ENCODE data around the gene ADAMTSL1.

The ADAMTSL1 gene

DNA sequence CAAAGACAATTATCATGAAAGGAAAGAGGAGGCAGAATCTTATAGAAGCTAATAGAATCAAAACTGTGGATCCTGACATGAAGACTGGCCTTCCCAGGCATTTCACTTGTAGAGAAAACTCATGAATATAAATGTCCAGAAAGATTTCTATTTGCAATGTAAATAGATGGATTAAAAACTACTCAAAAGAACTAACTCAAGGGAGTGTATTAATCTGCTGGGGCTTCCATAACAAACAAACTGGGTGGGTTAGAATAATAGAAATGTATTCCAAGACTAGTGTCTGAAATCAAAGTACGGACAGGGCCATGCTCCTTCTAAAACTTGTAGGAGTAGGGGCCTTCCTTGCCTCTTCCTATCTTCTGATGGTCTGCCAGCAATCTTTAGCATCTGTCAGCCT is 267.4 kb downstream of the ADAMTSL1 start:
- DNase-seq (ENCODE audit: low read depth in 2 of 2) = no peak

DNA sequence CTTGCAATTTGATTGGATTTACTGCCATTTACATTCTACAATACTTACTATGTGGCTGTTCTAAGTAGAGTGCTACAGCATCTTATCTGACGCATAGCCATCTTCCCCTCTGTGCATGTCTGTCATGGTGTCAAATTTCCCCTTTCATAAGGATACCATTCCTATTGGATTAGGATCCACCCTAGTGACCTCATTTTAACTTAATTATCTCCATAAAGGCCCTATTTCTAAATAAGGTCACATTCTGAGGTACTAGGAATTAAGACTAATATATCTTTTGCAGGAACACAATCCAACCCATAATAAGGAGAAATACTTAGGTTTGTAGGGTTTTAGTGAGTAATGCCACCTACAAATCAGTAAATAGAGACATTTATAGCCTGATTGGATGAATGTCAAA is 268.0 kb downstream of the ADAMTSL1 start:
- DNase-seq (ENCODE audit: low read depth in 2 of 2) = no peak

DNA sequence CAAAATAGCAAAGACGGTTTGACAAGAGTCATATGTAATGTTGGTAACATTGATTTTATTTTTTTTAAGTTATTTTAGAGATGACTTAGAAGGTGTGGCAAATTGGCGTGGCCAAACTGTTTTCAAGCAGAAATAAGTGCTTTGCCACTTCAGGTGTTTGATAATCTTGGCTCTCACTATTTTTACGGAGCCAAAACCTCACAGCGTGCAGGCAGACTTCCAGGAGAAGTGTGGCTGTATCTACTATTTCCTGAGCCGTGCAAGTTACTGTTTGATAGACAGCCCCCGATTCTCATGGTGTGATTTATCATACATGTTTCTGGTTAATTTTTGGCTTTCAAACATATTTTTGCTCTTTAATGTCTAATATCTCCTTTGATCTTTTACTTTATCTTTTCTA is 269.5 kb downstream of the ADAMTSL1 start:
- DNase-seq (ENCODE audit: low read depth in 2 of 2) = no peak

DNA sequence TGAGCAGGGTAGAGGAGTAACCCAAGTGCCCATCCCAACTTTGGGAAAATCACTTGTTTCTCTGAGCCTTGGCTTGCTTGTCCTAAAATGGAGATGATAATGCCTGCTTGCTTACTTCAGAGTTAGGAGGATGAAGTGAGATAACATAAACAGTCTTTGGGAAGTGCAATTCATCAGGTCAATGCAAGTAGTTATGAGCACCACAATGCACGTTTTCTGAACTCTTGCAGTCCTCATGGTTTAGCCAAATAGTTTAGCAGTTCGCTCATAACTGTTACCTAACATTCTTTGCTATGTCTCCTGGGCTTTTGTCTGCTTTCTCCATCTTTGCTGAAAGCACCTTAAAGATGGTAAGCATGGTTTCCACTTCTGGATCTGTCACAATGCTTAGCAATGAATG is 270.0 kb downstream of the ADAMTSL1 start:
- DNase-seq (ENCODE audit: low read depth in 2 of 2) = no peak

DNA sequence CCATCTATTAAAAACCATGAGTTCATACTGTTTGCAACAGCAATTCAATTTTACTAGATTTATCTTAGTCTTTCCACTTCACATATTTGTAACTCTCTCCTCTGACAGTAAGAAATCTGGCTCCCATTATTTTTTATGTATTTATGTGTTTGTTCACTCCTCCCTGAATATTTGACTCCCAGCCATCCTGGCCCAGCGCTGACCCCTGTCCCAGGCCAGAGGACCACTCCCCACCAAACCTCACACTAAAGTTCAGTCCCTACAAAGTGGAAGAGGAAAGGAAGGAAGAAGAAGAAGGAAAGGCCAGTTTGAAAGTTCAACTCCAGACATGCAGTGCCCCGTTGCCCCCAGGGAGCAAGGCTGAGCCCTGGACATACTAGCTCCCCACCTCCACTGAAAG is 271.8 kb downstream of the ADAMTSL1 start:
- no peak for DNase-seq (ENCODE audit: low read depth in 2 of 2)

DNA sequence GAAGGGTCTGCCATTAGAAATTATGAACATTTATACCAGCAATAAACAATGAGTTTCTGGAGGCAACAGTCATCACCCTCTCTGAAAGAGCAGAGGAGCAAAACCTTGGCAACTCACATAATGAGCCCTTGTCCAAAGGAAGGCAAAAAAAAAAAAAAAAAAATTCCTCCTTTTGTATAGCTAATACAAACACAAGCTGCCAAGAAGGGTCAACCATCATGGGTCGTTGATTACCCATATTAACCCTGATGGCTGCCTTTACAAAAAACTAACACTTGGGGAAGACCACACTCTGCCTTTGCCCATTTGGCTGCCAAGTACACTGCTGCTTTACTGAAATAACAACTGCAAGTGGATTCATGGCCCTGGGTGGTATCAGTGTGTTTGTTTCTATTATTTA is 272.7 kb downstream of the ADAMTSL1 start:
- no peak for DNase-seq (ENCODE audit: low read depth in 2 of 2)

DNA sequence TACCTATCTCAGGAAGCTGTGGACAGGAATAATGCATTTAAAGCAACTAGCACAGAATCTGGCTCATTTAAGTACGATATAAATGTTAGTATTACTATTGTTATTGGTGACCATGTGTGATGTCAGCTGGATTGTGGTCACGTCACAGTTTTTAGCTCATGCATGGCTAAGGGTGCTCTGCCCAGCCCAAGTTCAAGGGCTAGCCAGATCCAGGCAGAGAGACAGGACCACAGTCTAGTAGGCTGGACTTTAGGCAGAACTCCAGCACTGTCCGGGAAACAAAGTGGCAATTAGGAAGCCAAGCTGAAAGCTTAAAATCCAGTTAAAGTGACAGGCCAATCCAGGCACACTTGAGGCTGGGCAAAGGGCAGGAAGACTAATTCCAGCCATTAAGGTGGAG is 273.6 kb downstream of the ADAMTSL1 start:
- DNase-seq (ENCODE audit: low read depth in 2 of 2) = no peak

DNA sequence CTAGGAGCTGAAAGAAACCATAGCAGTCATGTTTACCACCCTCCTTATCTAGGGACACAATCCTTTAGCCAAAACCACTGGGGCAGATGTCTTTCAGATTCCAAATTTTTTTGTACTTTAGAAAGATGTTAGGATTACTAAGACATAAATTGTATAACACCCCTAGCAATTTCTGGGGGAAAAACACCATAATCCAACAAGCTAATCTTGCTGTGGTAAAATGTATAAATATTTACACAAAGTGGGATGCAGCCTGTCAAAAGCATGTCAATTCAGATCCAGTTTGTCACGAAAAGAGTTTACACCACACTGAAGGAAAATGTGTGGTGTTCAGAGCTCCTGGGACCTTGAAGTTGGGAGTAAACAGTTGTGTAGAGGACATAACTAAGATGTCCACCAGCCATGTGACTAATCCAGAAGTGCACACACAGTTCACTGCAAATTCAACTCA is 274.3 kb downstream of the ADAMTSL1 start:
- DNase-seq (ENCODE audit: low read depth in 2 of 2) = no peak

DNA sequence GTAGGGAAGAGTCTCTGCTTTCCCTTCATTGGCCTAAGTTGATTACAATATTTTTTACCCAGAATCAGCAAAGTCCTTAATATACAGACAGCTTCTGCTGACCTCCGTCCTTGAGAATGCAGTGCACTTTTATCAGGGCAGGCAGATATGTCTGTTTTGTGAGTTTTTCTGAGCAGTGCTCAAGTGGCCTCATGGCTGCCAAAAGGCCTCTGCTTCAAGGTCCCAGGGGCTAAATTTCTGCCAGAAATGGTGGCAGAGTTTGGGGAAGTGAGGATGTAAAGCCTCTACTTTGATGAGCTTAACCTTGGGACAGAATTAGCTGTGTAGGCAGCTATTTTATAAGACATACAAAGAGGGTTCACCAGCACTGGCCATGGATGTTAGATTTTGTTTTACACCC is 275.8 kb downstream of the ADAMTSL1 start:
- no peak for DNase-seq (ENCODE audit: low read depth in 2 of 2)

DNA sequence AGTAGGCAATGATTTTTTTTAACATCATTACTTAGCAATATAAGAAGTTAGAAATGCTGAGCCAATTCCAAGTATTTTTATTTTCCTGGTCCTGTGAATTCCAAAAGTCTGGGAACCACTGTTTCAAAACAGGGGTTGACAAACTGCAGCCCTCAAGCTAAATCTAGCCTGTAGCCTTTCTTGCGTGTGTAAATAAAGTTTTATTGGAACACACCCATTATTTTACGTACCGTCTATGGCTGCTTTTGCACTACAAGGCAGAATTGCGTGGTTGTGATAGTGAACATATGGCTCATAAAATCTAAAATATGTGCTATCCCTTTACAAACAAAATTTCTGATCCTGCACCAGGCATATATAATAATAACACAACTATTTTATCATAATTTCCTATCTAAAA is 280.0 kb downstream of the ADAMTSL1 start:
- no peak for DNase-seq (ENCODE audit: low read depth in 2 of 2)

DNA sequence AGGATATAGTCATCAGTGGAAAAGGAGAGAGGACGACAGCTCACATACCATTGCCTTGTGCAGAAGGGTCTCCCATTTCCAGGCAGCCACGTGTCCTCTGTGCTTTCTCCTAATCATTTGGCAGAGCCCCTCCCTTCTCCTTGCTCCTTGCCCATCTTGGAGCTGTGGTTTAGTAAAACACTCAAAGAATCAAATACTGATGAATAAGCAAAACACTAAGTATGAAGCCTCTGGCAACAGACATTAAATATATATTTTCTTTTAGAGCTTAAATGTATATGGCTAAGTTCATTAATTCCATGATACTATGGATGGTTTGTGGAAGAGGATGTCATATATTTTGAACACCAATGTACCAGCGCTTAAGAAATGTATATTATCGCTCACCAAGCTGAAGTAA is 280.6 kb downstream of the ADAMTSL1 start:
- DNase-seq (ENCODE audit: low read depth in 2 of 2) = no peak

DNA sequence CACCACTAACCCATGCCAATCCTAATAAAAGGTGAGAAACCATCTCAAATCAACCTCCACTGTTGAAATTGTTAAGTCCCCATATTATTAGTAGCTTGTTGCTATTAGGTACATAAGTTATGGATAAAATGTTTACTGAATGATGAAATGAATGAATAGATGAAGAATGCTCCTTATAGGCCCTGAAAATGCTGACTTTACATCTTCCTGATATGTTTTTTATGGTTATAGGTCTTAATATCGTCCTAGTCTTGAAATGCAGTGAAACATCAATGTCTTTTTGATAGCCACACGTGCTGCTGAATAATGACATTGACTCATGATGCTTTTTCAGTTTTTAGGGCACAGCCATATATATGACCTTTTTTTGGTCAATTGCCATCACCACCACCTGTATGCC is 281.3 kb downstream of the ADAMTSL1 start:
- no peak for DNase-seq (ENCODE audit: low read depth in 2 of 2)

DNA sequence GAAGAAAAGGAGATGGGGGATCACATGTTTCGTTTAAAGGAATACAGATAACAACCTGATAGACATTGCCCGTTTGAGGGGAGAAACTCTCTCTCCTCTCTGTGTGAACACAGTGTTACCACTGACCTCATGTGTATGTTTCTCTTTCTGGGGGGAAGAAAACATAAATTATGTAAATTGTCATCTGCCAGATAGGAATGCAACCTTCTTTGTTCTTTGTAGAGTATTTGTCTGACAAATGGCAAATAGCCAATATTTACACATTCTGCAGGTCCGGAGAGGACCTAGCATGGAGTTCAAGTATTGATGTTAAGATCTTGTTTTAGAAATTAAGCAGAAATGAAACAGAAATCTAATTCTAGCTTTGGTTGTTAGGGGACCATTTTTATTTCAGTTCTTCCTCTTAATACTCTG is 282.8 kb downstream of the ADAMTSL1 start:
- no peak for DNase-seq (ENCODE audit: low read depth in 2 of 2)

DNA sequence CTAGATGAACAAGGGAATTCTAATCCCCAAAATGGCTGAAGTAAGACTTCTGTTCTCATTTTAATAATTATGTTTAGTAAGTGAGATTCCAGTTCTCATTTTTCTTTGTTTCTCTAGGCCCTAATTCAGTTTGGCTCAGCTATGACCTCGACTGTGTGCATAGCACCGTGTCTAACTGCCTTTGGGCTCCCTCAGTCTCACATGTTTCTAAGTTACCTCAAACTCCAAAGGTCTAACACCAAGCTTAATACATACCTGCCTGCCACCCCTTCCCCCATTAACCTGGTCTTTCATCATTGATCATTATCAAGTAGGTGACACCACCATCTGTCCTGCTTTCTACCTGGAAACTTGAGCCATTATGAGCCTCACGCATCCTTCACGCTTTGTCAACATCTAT is 285.9 kb downstream of the ADAMTSL1 start:
- DNase-seq (ENCODE audit: low read depth in 2 of 2) = no peak

DNA sequence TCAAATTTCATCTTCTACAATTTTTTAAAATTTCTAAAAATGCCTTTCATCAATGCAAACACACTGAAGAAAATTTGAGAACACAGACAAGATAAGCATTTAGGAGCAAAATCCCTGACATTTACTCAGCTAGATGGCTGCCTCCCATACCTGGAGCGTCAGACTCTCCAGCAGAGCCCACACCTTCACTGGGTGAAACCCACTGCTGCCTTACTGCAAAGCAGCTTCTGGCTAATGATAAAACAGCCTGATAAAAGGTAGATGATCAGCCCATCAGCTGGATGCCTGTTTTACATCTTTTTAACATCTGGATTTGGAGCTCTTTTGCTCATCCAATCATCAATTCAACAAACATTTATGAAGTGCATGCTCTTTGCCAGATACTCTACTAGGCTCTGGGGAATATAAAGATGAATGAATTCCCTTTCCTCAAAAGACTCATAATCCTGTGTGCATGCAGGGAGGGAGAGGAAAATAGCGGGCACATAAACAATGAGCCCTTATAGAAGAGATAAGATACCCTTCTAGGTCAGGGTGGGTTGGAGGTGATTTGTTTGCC is 287.9 kb downstream of the ADAMTSL1 start:
- no peak for DNase-seq (ENCODE audit: low read depth in 2 of 2)

DNA sequence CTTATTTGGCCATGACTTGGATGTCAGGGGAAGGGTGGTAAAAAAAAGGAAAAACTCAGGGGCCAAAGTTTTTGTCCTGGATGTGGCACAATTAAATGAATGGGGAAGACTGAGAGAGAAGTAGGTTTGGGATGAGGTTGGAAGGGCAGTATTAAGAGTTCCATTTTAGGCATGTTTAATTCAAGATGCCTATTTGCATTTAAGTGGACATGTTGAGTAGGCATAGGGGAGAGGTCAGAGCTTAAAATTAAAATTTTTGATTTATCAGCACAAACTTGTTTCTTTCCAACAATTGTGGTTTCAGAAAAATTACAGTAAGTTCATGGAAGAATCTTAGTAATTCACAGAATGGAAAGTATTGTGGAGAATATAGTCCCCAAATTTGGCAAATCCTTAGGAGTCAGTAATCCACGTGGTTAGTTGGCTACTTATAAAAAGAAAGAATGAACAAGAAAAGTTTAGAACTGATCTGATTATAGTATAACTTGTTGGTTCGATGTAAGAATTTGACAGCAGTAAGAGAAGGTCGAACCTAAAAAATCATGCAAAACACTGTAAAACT is 293.1 kb downstream of the ADAMTSL1 start:
- DNase-seq (ENCODE audit: low read depth in 2 of 2) = no peak

DNA sequence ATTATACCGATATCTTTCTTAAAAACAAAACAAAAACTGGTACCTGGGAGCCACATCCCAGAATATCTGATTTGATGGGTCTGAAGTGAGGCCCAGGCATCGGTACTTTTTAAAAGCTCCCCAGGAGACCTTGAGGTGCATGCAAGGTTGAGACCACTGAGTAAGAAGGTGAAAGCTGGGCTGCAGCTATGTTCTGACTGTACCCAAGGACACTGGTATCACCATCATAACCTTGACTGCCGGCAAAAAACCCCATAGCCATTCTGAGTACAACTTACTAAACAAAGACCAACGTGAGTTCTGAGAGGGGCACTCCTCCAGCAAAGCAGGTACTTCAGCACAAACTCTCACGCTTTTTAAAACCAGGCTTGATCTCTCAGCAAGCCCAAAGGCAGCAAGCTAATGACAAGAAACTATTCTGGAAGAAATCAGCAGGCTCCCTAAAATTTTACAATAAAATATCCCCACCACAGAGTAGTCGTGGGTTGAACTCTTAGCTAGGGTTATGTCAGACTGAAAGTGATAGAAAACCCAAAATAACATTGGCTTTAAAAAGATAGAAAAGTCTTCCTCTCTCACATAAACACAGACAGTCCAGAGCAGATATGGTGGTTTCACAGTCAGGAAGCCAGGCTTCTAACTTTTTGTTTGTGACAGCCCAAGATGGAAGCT is 295.1 kb downstream of the ADAMTSL1 start:
- DNase-seq (ENCODE audit: low read depth in 2 of 2) = no peak

DNA sequence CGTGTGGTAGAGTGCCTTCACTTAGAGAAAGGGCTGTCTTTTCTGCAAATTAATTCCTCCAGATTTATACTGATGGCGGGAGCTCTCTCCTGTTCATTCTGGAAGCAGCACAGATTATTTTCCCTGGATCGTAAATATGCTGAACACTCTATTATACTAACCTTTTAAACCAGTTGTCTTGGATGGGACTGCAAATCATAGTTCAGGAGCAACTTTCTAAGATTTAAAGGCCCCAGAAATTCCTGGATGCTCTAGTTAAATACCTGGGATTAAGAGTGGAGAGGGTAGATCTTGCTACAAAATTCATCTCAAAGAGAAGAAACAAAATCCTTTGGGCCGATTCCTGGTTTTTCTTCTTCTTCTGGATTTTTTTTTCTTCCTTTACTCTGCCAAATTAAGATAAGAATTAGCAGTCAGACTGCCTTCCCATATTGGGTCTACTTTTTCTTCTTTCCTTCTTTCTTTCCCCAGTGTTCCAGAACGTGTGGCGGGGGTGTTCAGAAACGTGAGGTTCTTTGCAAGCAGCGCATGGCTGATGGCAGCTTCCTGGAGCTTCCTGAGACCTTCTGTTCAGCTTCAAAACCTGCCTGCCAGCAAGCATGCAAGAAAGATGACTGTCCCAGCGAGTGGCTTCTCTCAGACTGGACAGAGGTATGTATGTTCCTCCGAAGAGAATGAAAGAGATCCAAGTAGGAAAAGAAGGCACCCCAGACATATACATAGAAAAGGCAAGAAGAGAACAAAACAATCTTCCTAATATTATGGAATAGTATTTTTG is 296.4 kb downstream of the ADAMTSL1 start:
- no peak for DNase-seq (ENCODE audit: low read depth in 2 of 2)

DNA sequence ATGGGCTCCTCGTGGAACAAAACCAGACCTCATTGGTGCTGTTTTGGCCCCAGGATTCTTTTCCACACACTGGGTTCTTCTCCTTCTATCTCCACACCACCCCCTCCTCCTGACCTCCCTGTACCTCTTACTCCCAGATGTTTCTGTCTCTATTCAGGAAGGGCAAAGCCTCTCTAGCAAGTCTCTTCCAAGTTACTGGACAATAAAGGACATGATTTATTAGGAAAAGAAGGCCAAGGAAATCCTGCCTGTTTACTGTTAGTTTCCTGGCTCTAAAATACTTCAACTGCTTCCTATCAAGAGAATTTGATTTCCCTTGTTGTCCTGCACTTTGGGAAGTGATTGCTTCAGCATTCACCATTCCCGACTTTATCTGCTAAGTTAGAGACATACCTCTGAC is 297.1 kb downstream of the ADAMTSL1 start:
- DNase-seq (ENCODE audit: low read depth in 2 of 2) = no peak

DNA sequence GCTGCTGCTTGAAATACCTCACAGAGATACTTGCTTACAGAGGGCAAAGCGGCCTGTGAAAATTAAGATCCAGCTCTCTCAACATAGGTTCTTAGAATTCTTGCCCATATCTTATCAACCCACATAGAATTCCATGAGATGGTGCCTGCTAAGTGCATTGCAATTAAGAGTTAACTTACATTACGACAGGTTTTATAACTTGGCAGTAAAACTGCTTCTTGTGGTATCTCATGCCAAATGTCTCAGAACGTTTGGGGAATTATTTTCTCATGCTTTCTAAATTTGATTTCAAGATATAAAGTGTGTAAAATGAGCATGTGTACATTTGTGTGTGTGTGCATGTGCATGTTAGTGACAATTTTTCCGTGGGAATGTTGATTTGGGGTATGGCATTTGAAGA is 297.8 kb downstream of the ADAMTSL1 start:
- no peak for DNase-seq (ENCODE audit: low read depth in 2 of 2)

DNA sequence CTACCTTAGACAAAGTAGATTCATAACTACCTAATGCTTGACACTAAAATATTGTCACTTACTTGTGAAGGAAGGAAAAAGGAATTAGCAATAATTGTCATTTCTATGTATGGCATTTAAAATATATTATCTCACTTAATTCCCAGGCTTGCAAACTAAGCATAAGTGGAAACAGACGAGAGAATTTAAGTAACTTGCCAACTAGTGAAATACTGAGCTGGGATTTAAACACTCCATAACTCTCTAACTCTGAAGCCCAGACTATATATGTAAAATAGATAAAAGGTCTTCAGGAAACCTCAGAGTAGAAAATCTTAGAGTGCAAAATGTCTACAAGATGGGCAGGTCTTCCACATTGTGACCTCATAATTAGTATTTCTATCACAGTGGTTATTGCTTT is 301.3 kb downstream of the ADAMTSL1 start:
- DNase-seq (ENCODE audit: low read depth in 2 of 2) = no peak

DNA sequence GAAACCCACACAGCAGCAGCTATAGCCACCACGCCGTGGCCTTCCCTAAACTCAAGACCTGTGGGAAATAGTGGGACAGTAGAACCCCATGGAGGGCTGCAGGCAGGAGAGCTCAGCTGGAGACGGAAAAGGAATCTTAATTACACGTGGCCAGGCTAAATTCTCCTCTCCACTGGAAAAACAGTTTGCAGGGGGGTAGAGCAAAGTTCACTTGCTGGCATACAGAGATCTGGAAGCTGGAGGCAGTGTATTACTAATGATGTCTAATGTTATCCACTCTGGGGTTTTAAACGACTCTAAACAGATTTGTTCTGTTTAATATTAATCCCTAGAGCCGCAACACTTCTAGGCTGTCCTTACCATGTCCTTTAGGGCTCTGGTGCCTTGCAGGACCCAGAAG is 302.0 kb downstream of the ADAMTSL1 start:
- no peak for DNase-seq (ENCODE audit: low read depth in 2 of 2)

All from stimulated activated CD8-positive, alpha-beta memory T cell treated with anti-CD3 and anti-CD28 coated beads, Interleukin-7, amount 100 ng/mL, for 1 hour (primary cell).